Measurements from ENCODE around the gene RNF149. TPM values are rescaled to one million over a fixed set of nuclear protein-coding genes. Genes with fewer than 3 reads are reported as not detected.

The RNF149 gene
- total RNA-seq, 6 donors from 2014 or later = 104 to 202 (median 158) TPM

GRCh38 chr2:101302016-101302415, 6.5 kb downstream of the RNF149 start:
- Histone ChIP-seq H3K27me3 (no peaks in the 10 kb centered on the region), H3K36me3 (peaks cover 0 to 13% (median 0%) of the 10 kb centered on the region in 4 donors), H3K4me3 (no peak overlapping the region), H3K9me3 (no peaks in the 10 kb centered on the region), H3K27ac (peak overlapping the region in 1 of 4 donors; percentile 10), H3K4me1 (peaks cover 58 to 92% (median 62%) of the 10 kb centered on the region in 4 donors)
- TF ChIP-seq EP300 (IDR thresholded peaks at IDR 0.05) = no peak
- no peak for TF ChIP-seq CTCF (IDR thresholded peaks at IDR 0.05)
- TF ChIP-seq POLR2A (IDR thresholded peaks at IDR 0.05) = no peak
- TF ChIP-seq POLR2AphosphoS5 (IDR thresholded peaks at IDR 0.05) = no peak
- no peak for DNase-seq
- 77 to 82% methylated on average over 4 of the region's 4 CpGs for WGBS, 2 donors
- no peak for ATAC-seq (ENCODE audit: low FRiP score in 2 of 2)

GRCh38 chr2:101300836-101301235, 7.7 kb downstream of the RNF149 start:
- H3K27me3 ChIP-seq = no peaks in the 10 kb centered on the region
- DNase-seq (peak in 1 of 2 donors; percentile 13), ATAC-seq (ENCODE audit: low FRiP score in 2 of 2) (peak in 1 of 2 donors; percentile 28)
- TF ChIP-seq POLR2AphosphoS5 (IDR thresholded peaks at IDR 0.05) = no peak
- no peak for TF ChIP-seq CTCF (IDR thresholded peaks at IDR 0.05)
- no peak for TF ChIP-seq EP300 (IDR thresholded peaks at IDR 0.05)
- 60 to 78% methylated on average over 7 of the region's 7 CpGs for WGBS, 2 donors
- peaks cover 0 to 13% (median 0%) of the 10 kb centered on the region in 4 donors for H3K36me3 ChIP-seq
- peak overlapping the region in 1 of 4 donors; percentile 2 for H3K4me3 ChIP-seq
- H3K9me3 ChIP-seq = no peaks in the 10 kb centered on the region
- H3K4me1 ChIP-seq = peaks cover 55 to 82% (median 61%) of the 10 kb centered on the region in 4 donors
- H3K27ac ChIP-seq = no peak overlapping the region

DNA sequence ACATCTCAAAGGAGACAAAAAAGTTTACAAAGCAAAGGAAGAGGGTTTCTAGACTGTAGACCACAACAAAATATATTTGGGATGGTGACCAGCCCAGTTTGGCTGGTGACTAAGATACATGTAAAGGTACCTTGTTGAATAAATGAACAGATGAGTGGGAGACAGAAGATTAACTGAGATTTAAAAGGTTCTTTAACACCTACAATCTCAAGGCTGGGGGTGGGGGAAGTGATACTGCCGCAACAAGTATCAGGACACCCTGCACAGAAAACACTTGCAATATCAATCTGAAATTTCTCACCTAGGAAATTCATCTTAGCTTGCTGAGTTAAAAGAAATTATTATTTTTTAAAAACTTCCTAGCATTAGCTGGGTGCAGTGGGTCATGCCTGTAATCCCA, 8.3 kb downstream of the RNF149 start:
- WGBS, 2 donors = 83 to 88% methylated on average over 1 of the region's 1 CpG
- DNase-seq (no peak), ATAC-seq (ENCODE audit: low FRiP score in 2 of 2) (no peak)
- Histone ChIP-seq H3K9me3 (no peaks in the 10 kb centered on the region), H3K4me3 (no peak overlapping the region), H3K36me3 (peaks cover 0 to 16% (median 0%) of the 10 kb centered on the region in 4 donors), H3K27me3 (no peaks in the 10 kb centered on the region), H3K27ac (no peak overlapping the region), H3K4me1 (peaks cover 51 to 82% (median 59%) of the 10 kb centered on the region in 4 donors)
- no peak for TF ChIP-seq EP300 (IDR thresholded peaks at IDR 0.05)
- TF ChIP-seq CTCF (IDR thresholded peaks at IDR 0.05) = no peak
- TF ChIP-seq POLR2A (IDR thresholded peaks at IDR 0.05) = no peak

- TF ChIP-seq POLR2A (IDR thresholded peaks at IDR 0.05) (no peak), CTCF (IDR thresholded peaks at IDR 0.05) (no peak), POLR2AphosphoS5 (IDR thresholded peaks at IDR 0.05) (no peak), EP300 (IDR thresholded peaks at IDR 0.05) (no peak)
- no peaks in the 10 kb centered on the region for H3K27me3 ChIP-seq
- peaks cover 47 to 81% (median 54%) of the 10 kb centered on the region in 4 donors for H3K4me1 ChIP-seq
- H3K27ac ChIP-seq = no peak overlapping the region
- WGBS, 2 donors = 64 to 69% methylated on average over 5 to 6 of the region's 6 CpGs
- H3K4me3 ChIP-seq = no peak overlapping the region
- DNase-seq (no peak), ATAC-seq (ENCODE audit: low FRiP score in 2 of 2) (no peak)
- H3K9me3 ChIP-seq = no peaks in the 10 kb centered on the region
- peaks cover 0 to 21% (median 1%) of the 10 kb centered on the region in 4 donors for H3K36me3 ChIP-seq
Measured at GRCh38 chr2:101299604-101300003, 8.9 kb downstream of the RNF149 start.

DNA sequence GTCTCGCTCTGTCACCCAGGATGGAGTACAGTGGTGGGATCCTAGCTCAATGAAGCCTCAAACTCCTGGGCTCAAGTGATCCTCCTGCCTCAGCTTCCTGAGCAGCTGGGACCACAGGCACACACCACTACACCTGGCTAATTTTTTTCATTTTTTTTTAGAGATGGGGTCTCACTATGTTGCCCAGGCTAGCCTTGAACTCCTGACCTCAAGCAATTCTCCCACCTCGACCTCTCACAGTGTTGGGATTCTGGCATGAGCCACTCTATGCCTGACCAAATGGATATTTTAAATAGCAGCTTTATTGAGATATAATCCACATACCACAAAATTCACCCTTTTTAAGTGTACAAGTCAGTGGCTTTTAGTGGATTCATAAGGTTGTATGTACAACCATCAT, 11.1 kb downstream of the RNF149 start:
- H3K27ac ChIP-seq = no peak overlapping the region
- H3K4me3 ChIP-seq = no peak overlapping the region
- H3K9me3 ChIP-seq = no peaks in the 10 kb centered on the region
- H3K4me1 ChIP-seq = peaks cover 33 to 67% (median 42%) of the 10 kb centered on the region in 4 donors
- 89 to 95% methylated on average over 2 of the region's 2 CpGs for WGBS, 2 donors
- H3K36me3 ChIP-seq = peaks cover 3 to 42% (median 12%) of the 10 kb centered on the region in 4 donors
- H3K27me3 ChIP-seq = no peaks in the 10 kb centered on the region
- no peak for ATAC-seq (ENCODE audit: low FRiP score in 2 of 2)
- DNase-seq = no peak
- TF ChIP-seq EP300 (IDR thresholded peaks at IDR 0.05) (no peak), POLR2A (IDR thresholded peaks at IDR 0.05) (no peak), CTCF (IDR thresholded peaks at IDR 0.05) (no peak), POLR2AphosphoS5 (IDR thresholded peaks at IDR 0.05) (no peak)
